Stimulated activated CD8-positive, alpha-beta memory T cell treated with anti-CD3 and anti-CD28 coated beads, Interleukin-7, amount 100 ng/mL, for 1 hour (primary cell): ENCODE data around the gene IFI27.

Experiments used
- DNase-seq, 2 donors: peaks; one replicate each; pipeline ENCODE4 v3.0.0-alpha.2; 2020; ENCODE audit warnings: low read depth in 2 of 2

IFI27 gene

GRCh38 chr14:94102768-94103482 lies 7.6 kb upstream of the IFI27 start:
- no peak for DNase-seq

- DNase-seq: no peak
Observed at GRCh38 chr14:94103554-94104150, 6.9 kb upstream of the IFI27 start.

- DNase-seq: no peak
Observed at GRCh38 chr14:94104731-94105130, 5.8 kb upstream of the IFI27 start.

DNA sequence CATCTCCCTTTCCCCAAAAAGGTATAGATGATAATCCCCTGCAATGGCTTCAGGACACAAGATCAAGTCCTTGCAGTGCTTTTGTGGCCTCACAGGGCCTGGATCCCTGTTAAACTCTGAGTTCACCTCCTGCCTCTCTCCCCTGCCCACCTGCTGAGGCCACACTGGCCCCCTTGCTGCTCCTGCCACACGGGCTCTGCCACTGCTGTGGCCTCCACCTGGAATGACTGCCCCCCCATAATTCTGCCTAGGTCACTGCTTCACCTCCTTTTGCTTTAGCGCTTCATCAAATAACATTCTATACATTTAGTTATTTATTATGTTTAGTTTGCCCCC lies 653 bp upstream of the IFI27 start:
- no peak for DNase-seq

DNA sequence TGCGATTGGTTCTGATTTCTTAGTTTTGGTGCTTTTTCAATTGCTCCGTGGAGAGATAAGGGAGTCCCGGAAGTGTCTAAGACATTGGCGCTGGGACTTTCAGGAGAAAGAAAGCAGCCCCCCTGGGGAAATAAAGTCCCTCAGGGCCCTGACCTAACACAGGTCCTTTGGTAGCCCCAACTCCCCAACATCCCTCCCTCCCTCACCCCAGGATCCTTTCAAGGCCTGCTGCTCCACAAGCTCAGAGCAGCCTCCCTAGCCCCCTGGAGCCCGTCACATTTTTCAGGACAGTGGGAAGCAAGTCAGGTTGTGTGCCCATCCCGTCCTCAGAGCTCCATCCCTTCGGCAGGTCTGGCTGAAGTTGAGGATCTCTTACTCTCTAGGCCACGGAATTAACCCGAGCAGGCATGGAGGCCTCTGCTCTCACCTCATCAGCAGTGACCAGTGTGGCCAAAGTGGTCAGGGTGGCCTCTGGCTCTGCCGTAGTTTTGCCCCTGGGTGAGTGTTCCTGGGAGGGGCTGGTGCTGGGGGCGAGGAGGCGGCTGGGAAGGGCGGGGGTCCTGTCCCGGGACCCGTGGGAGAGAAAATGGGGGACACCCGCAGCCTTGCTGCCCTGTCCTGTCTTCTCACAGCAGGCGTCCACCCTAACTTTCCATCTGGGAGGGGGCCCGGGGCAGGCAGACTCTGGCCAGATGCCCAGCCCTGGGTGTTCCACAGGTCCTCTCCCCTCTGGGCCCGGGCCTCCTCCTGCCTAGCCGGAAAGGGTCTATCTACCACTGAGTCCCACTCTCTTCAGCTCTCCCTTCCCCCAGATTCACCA lies 950 bp downstream of the IFI27 start:
- DNase-seq: no peak

DNA sequence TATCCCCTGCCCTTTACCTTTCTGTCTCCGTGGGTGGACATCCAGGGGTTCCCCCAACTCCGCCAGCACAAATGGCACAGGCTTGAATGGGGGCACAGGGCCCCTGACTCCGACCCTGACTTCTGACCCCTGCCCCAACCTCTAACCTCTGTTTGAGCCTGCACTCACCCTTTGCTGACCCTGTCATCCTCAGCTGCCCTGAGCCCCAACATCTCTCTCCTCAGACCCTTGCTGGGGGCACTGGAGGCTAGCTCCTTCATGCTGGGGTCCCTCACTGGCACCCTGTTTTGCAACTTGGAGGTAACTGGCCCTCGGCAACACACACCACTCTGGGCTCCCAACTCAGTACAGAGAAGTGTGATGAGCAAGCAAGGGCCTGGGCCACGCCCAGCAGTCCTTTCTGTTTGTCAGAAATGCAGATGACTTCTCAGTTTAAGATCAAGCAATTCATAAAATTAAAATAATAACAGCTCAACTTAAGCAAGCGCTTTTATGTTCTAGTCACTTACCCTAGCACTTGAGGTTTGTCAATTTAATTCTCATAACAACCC lies 2.1 kb downstream of the IFI27 start:
- DNase-seq: no peak

- no peak for DNase-seq
Observed at GRCh38 chr14:94113073-94113472, 2.5 kb downstream of the IFI27 start.

GRCh38 chr14:94113490-94113889 lies 3.0 kb downstream of the IFI27 start:
- no peak for DNase-seq

GRCh38 chr14:94113908-94114588 lies 3.5 kb downstream of the IFI27 start:
- no peak for DNase-seq

DNA sequence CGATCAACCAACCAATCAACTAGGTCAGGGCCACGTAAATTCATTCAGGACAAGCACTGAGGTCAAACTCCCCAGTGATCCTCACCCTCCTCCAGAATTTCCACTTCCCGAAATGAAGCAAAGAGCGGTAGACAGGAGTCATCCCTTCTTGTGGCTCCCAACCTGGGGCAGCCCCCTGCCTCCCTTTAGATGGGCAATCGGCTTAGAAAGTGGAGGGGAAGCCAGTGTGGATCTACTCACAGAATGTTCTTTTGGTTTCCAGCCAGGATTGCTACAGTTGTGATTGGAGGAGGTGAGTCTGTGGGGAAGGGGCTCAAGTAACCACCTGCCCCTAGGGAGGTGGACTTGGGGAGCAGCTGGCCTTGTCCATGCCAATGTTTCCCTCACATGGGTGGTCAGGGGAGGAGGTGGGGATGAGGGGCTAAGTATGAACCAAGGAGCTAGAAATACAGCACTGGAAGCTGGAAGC lies 4.1 kb downstream of the IFI27 start:
- DNase-seq: no peak

DNA sequence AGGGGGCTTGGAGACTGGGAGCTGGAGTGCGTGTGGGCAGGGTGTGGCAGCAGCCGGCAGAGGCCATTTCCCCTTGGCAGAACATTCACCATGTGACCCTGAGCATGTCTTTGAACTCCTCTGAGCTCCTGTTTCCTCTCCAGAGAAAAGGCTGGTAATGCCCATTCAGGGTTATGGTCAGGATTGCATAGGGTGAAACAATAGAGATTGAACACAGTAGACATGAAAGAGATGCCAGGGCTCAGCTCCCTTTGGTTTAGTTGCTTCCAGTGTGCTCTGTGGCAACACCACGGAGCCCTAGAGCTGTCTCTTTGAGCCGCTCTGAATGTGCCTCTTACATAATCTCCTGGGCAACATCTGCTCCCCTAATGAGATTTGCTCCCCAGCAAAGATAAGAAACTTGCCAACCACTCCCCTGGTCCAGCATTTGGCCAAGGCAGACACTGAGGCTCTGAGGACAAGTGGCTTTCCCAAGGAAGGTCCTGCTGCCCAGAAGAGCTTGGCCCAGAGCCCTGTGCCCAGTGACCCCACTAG lies 4.6 kb downstream of the IFI27 start:
- DNase-seq: no peak

DNA sequence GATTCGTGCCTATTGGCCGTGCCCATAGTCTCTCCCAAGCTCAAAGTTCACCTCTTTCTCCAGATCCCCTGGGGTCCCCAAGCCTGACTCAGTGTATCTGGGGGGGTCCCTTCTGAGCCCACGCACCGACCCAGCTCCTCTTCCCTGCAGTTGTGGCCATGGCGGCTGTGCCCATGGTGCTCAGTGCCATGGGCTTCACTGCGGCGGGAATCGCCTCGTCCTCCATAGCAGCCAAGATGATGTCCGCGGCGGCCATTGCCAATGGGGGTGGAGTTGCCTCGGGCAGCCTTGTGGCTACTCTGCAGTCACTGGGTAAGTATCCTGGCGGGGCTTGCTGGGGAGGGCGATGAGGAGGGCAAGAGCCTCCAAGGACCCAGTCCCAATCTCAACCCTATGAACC lies 5.1 kb downstream of the IFI27 start:
- no peak for DNase-seq

DNA sequence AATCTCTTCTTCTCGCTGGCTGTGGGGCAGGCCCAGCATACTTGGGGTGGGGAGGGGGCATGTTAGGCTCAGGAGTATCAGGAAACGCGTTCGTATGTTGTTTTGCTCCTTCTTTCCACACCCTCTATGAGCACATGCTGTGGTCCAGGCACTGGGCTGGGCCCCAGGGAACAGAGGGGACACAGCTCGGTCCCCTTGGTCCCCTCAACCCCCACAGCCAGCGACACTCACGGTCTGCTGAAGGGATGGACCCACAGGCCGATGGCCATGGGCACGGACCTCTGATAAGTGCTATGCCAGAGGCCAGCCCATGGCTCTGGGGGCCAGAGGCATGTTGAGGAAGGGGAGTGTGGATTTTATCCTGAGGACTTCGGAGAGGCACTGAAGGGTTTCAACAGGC lies 6.2 kb downstream of the IFI27 start:
- no peak for DNase-seq

DNA sequence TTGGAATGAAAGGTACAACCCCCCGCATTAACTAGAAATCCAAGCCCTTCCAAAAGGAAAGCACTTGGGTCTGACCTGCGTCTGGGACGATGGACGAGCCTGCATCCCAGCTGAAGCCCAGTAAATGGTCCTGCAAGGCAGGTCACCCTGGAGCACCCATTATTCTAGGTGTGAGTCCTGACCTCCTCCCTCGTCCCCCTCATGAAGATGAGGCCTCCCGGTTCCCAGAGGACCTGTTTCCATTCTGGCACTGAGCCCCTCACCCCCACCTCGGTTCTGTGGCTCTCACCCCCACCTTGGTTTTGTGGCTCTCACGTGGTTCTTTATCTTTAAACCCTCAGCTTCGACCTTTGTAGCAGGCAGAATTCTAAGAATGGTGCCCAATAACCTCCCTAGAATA lies 7.3 kb downstream of the IFI27 start:
- no peak for DNase-seq

GRCh38 chr14:94119071-94119470 lies 8.5 kb downstream of the IFI27 start:
- no peak for DNase-seq

DNA sequence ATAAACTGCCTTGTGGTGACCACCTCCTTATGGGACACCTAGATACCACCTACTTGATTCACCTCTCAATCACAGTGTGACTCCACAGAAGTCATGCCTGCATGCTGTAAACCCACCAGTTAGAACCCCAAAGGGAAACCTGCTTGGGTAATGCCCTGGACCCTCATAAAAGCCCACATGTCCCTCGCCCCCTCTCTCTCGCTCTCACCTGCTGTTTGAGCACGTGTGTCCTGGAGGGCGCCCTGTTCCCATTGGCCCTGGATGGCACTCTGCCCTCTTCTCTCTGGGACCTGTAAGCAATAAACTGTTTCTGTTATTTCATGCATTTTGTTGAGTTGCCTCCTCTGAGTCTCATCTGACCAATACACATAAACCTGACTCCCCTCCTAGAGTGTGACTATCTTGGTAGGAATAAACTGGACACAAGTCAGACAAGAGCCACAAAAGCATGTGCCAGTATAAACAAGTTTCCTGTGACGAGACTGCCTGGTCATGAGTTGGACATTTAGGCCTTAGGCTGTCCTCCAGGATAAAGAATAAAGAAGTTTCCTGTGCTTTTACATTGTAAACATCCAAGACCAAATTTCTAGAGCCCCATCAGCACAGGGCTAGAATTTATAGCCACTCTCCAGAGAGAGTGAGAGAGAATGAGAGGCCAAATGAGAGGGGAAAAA lies 10.3 kb downstream of the IFI27 start:
- DNase-seq: no peak

GRCh38 chr14:94121485-94121884 lies 10.9 kb downstream of the IFI27 start:
- no peak for DNase-seq

DNA sequence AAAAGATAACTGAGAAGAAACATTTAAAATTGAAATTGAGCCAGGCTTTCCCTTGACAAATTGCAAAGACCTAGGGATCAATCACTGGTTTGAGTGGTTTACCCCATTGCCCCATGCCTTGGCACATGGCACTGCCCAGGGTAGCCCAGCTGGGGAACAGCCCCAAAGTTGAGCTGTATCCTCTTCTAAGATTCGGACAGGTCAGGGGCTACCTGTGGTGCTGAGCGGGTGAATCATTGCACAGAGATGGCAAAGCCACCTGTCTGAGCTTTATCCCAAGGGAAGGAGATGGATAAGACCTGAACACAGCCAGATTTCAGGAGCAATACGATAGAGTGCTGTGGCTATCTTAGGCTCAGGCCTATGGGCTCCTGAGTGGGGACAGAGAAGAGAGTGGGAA lies 11.9 kb downstream of the IFI27 start:
- no peak for DNase-seq

- DNase-seq: no peak
Observed at GRCh38 chr14:94123296-94123695, 12.8 kb downstream of the IFI27 start.

DNA sequence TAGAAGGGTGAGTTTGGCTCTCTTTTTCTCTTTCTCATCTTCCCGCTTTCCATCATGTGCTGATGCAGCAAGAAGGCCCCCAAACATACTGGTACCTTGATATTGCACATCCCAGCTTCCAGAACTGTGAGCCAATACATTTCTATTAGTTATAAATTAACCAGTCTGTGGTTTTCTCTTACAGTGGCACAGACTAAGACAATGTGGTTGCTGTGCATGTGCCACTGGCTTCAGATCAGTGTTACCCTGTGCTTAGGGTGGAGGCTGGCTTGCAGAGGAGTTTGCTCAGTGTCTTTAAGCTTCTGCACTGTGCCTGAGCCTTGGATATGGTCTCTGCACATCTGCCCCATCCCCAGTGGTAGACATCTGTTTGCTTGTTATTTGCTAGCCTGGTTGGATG lies 13.3 kb downstream of the IFI27 start:
- DNase-seq: no peak
